ENCODE measurements around the gene HCN2. TPM values are rescaled to one million over a fixed set of nuclear protein-coding genes. Genes with fewer than 3 reads are reported as not detected.

Gene HCN2
- 1.0 TPM for polyA plus RNA-seq (2013, experiment 1 of 2)
- 1.1 TPM for polyA plus RNA-seq (2013, experiment 2 of 2)

GRCh38 chr19:589693-590395 is at the start of gene HCN2:
TSS of gene HCN2 (plus strand) at chr19:589881. CDS start at chr19:589946, 65 bp downstream.
- WGBS, 2 experiments (ENCODE audit: insufficient coverage in 2 of 2): 1 to 2% methylated on average over 26 to 37 of the region's 132 CpGs
- Histone ChIP-seq H3K9me3 (ENCODE audit: control insufficient read depth, low read length) (no peaks in the 10 kb centered on the region), H3K4me3 (ENCODE audit: extremely low read depth, insufficient read depth, low read length, poor library complexity, severe bottlenecking) (peak within 1 kb of the TSS; percentile 11), H3K4me1 (ENCODE audit: control insufficient read depth, insufficient read depth, low read length, poor library complexity, severe bottlenecking) (peaks cover 6% of the 10 kb centered on the region), H3K36me3 (ENCODE audit: control insufficient read depth, insufficient read depth, low read length) (no peaks in the 10 kb centered on the region), H3K27ac (ENCODE audit: low read depth, low read length, severe bottlenecking) (no peak within 1 kb of the TSS)

- Histone ChIP-seq H3K36me3 (ENCODE audit: control insufficient read depth, insufficient read depth, low read length) (peaks cover 57% of the 10 kb centered on the region), H3K4me3 (ENCODE audit: extremely low read depth, insufficient read depth, low read length, poor library complexity, severe bottlenecking) (no peak overlapping the region)
- 94 to 96% methylated on average over 45 to 51 of the region's 51 CpGs for WGBS, 2 experiments (ENCODE audit: insufficient coverage in 2 of 2)
Measured at GRCh38 chr19:540867-541637, 48.6 kb upstream of the HCN2 start.

GRCh38 chr19:541699-542098 is 48.0 kb upstream of the HCN2 start:
- WGBS, 2 experiments (ENCODE audit: insufficient coverage in 2 of 2): 95 to 96% methylated on average over 12 to 26 of the region's 26 CpGs
- no peak overlapping the region for H3K27ac ChIP-seq (ENCODE audit: low read depth, low read length, severe bottlenecking)
- H3K9me3 ChIP-seq (ENCODE audit: control insufficient read depth, low read length): no peaks in the 10 kb centered on the region
- no peak overlapping the region for H3K4me3 ChIP-seq (ENCODE audit: extremely low read depth, insufficient read depth, low read length, poor library complexity, severe bottlenecking)
- H3K36me3 ChIP-seq (ENCODE audit: control insufficient read depth, insufficient read depth, low read length): peaks cover 50% of the 10 kb centered on the region
- no peaks in the 10 kb centered on the region for H3K4me1 ChIP-seq (ENCODE audit: control insufficient read depth, insufficient read depth, low read length, poor library complexity, severe bottlenecking)

More at GRCh38 chr19:540867-541637, 48.6 kb upstream of the HCN2 start:
- no peaks in the 10 kb centered on the region for H3K9me3 ChIP-seq (ENCODE audit: control insufficient read depth, low read length)
- no peak overlapping the region for H3K27ac ChIP-seq (ENCODE audit: low read depth, low read length, severe bottlenecking)
- H3K4me1 ChIP-seq (ENCODE audit: control insufficient read depth, insufficient read depth, low read length, poor library complexity, severe bottlenecking): no peaks in the 10 kb centered on the region

GRCh38 chr19:542173-542866 is 47.4 kb upstream of the HCN2 start:
- WGBS, 2 experiments (ENCODE audit: insufficient coverage in 2 of 2): 93 to 95% methylated on average over 33 to 34 of the region's 34 CpGs
- Histone ChIP-seq H3K36me3 (ENCODE audit: control insufficient read depth, insufficient read depth, low read length) (peaks cover 45% of the 10 kb centered on the region), H3K4me1 (ENCODE audit: control insufficient read depth, insufficient read depth, low read length, poor library complexity, severe bottlenecking) (no peaks in the 10 kb centered on the region), H3K27ac (ENCODE audit: low read depth, low read length, severe bottlenecking) (no peak overlapping the region), H3K9me3 (ENCODE audit: control insufficient read depth, low read length) (no peaks in the 10 kb centered on the region), H3K4me3 (ENCODE audit: extremely low read depth, insufficient read depth, low read length, poor library complexity, severe bottlenecking) (no peak overlapping the region)

GRCh38 chr19:543910-544608 is 45.6 kb upstream of the HCN2 start, which contains the start of gene GZMM:
TSS of gene GZMM (plus strand) at chr19:544053. CDS start at chr19:544072, 19 bp downstream.
- H3K9me3 ChIP-seq (ENCODE audit: control insufficient read depth, low read length): no peaks in the 10 kb centered on the region
- H3K27ac ChIP-seq (ENCODE audit: low read depth, low read length, severe bottlenecking): no peak within 1 kb of the TSS
- no peak within 1 kb of the TSS for H3K4me3 ChIP-seq (ENCODE audit: extremely low read depth, insufficient read depth, low read length, poor library complexity, severe bottlenecking)
- no peaks in the 10 kb centered on the region for H3K4me1 ChIP-seq (ENCODE audit: control insufficient read depth, insufficient read depth, low read length, poor library complexity, severe bottlenecking)
- 84 to 89% methylated on average over 29 to 30 of the region's 31 CpGs for WGBS, 2 experiments (ENCODE audit: insufficient coverage in 2 of 2)
- peaks cover 30% of the 10 kb centered on the region for H3K36me3 ChIP-seq (ENCODE audit: control insufficient read depth, insufficient read depth, low read length)

- peaks cover 11% of the 10 kb centered on the region for H3K36me3 ChIP-seq (ENCODE audit: control insufficient read depth, insufficient read depth, low read length)
- 87 to 90% methylated on average over 13 to 15 of the region's 15 CpGs for WGBS, 2 experiments (ENCODE audit: insufficient coverage in 2 of 2)
- H3K4me1 ChIP-seq (ENCODE audit: control insufficient read depth, insufficient read depth, low read length, poor library complexity, severe bottlenecking): no peaks in the 10 kb centered on the region
- H3K27ac ChIP-seq (ENCODE audit: low read depth, low read length, severe bottlenecking): no peak overlapping the region
- H3K4me3 ChIP-seq (ENCODE audit: extremely low read depth, insufficient read depth, low read length, poor library complexity, severe bottlenecking): no peak overlapping the region
- H3K9me3 ChIP-seq (ENCODE audit: control insufficient read depth, low read length): no peaks in the 10 kb centered on the region
Measured at GRCh38 chr19:547117-547516, 42.6 kb upstream of the HCN2 start.

- no peak overlapping the region for H3K4me3 ChIP-seq (ENCODE audit: extremely low read depth, insufficient read depth, low read length, poor library complexity, severe bottlenecking)
- H3K36me3 ChIP-seq (ENCODE audit: control insufficient read depth, insufficient read depth, low read length): peaks cover 3% of the 10 kb centered on the region
- H3K27ac ChIP-seq (ENCODE audit: low read depth, low read length, severe bottlenecking): no peak overlapping the region
- no peaks in the 10 kb centered on the region for H3K4me1 ChIP-seq (ENCODE audit: control insufficient read depth, insufficient read depth, low read length, poor library complexity, severe bottlenecking)
- WGBS, 2 experiments (ENCODE audit: insufficient coverage in 2 of 2): 93 to 95% methylated on average over 19 to 22 of the region's 26 CpGs
- H3K9me3 ChIP-seq (ENCODE audit: control insufficient read depth, low read length): no peaks in the 10 kb centered on the region
Measured at GRCh38 chr19:547836-548720, 41.6 kb upstream of the HCN2 start.

GRCh38 chr19:548886-549830 is 40.5 kb upstream of the HCN2 start:
- Histone ChIP-seq H3K36me3 (ENCODE audit: control insufficient read depth, insufficient read depth, low read length) (no peaks in the 10 kb centered on the region), H3K9me3 (ENCODE audit: control insufficient read depth, low read length) (no peaks in the 10 kb centered on the region), H3K4me1 (ENCODE audit: control insufficient read depth, insufficient read depth, low read length, poor library complexity, severe bottlenecking) (no peaks in the 10 kb centered on the region), H3K27ac (ENCODE audit: low read depth, low read length, severe bottlenecking) (no peak overlapping the region), H3K4me3 (ENCODE audit: extremely low read depth, insufficient read depth, low read length, poor library complexity, severe bottlenecking) (no peak overlapping the region)
- WGBS, 2 experiments (ENCODE audit: insufficient coverage in 2 of 2): 87 to 92% methylated on average over 34 to 49 of the region's 52 CpGs

- 93 to 97% methylated on average over 8 to 19 of the region's 20 CpGs for WGBS, 2 experiments (ENCODE audit: insufficient coverage in 2 of 2)
- Histone ChIP-seq H3K36me3 (ENCODE audit: control insufficient read depth, insufficient read depth, low read length) (no peaks in the 10 kb centered on the region), H3K9me3 (ENCODE audit: control insufficient read depth, low read length) (no peaks in the 10 kb centered on the region), H3K4me3 (ENCODE audit: extremely low read depth, insufficient read depth, low read length, poor library complexity, severe bottlenecking) (no peak overlapping the region), H3K27ac (ENCODE audit: low read depth, low read length, severe bottlenecking) (no peak overlapping the region), H3K4me1 (ENCODE audit: control insufficient read depth, insufficient read depth, low read length, poor library complexity, severe bottlenecking) (peaks cover 6% of the 10 kb centered on the region)
Measured at GRCh38 chr19:554817-555216, 34.9 kb upstream of the HCN2 start.

Data from mesodermal cell (in vitro differentiated cells).